Endothelial cell of umbilical vein (primary cell): ENCODE data around the gene DDX24. TPM values are rescaled to one million over a fixed set of nuclear protein-coding genes. Genes with fewer than 3 reads are reported as not detected.

Experiments
- BruUV-seq: library from RNA; stranded (reverse); fragments of 400-500 nt; replicated peaks from 2 replicates; lab custom pipeline; 2021; lab: Mats Ljungman, UMichigan
- CTCF ChIA-PET: fragments of 300-600, 350-600 bp; sonication (Branson Sonifier 250); formaldehyde crosslinking; loops from one replicate; lab custom pipeline; 2021; ENCODE audit warnings: antibody characterized with exemption, inconsistent platforms; lab: Charles Lee
- POLR2A ChIA-PET: fragments of 300-600, 350-600 bp; sonication (Branson Sonifier 250); formaldehyde crosslinking; loops from one replicate; lab custom pipeline; 2021; ENCODE audit warnings: antibody characterized with exemption, inconsistent platforms; lab: Charles Lee
- DNase-seq: peaks from one replicate; pipeline ENCODE4 v3.0.0-alpha.2; 2011; ENCODE audit warnings: low read depth, low spot score
- FAIRE-seq: peaks from 2 replicates; lab custom pipeline; 2011; peaks lifted over from hg19 to GRCh38; lab: Jason Lieb, UNC
- H2AFZ ChIP-seq: 2 replicates; pipeline ENCODE4 v1.6.0; 2012; ENCODE audit warnings: low read depth, low read length, control low read depth, inconsistent platforms
- H3K27ac ChIP-seq: 2 replicates; pipeline ENCODE4 v1.5.1; 2011; ENCODE audit warnings: low read depth, mild to moderate bottlenecking, control low read depth, low read length, moderate library complexity; ENCODE audit not compliant: insufficient read depth
- H3K27me3 ChIP-seq, 2 experiments: 2 replicates each; pipeline versions ENCODE4 v1.6.0 to v1.6.1; 2011; ENCODE audit warnings: low read length in 2 of 2, mixed read lengths in 1 of 2; ENCODE audit not compliant: control insufficient read depth in 2 of 2, insufficient read depth in 2 of 2
- H3K36me3 ChIP-seq, 2 experiments: 2 replicates in 1 of 2; 3 replicates in 1 of 2; pipeline ENCODE4 v1.5.1; 2011; ENCODE audit warnings: low read length in 2 of 2, mild to moderate bottlenecking in 1 of 2, moderate library complexity in 1 of 2; ENCODE audit not compliant: control insufficient read depth in 2 of 2, insufficient read depth in 2 of 2; ENCODE audit errors: extremely low read depth in 1 of 2
- H3K4me1 ChIP-seq: 3 replicates; pipeline ENCODE4 v1.5.1; 2011; ENCODE audit warnings: mild to moderate bottlenecking, low read length; ENCODE audit not compliant: control insufficient read depth, insufficient read depth; ENCODE audit errors: extremely low read depth
- H3K4me2 ChIP-seq: 2 replicates; pipeline ENCODE4 v1.6.1; 2011; ENCODE audit warnings: low read length, control low read depth, mixed read lengths; ENCODE audit not compliant: insufficient read depth
- H3K4me3 ChIP-seq, 3 experiments: fragments of 200-600 bp in 1 of 3; sonication (generic), shearing (Covaris generic) in 1 of 3; replicated peaks in 1 of 3; 2 replicates each; pipeline ENCODE4 v1.5.1; 2011 to 2016; ENCODE audit warnings: control low read depth in 3 of 3, low read length in 3 of 3, mild to moderate bottlenecking in 2 of 3, inconsistent platforms in 1 of 3, low read depth in 1 of 3, moderate library complexity in 1 of 3; ENCODE audit not compliant: insufficient read depth in 1 of 3
- H3K79me2 ChIP-seq: 2 replicates; pipeline ENCODE4 v1.6.0; 2012; ENCODE audit warnings: low read length, inconsistent platforms; ENCODE audit not compliant: control insufficient read depth, insufficient read depth
- H3K9ac ChIP-seq: replicated peaks from 2 replicates; pipeline ENCODE3; 2011; ENCODE audit warnings: low read length, control low read depth; ENCODE audit not compliant: insufficient read depth; ENCODE audit errors: extremely low read depth
- H3K9me1 ChIP-seq: replicated peaks from 3 replicates; pipeline ENCODE4 v1.6.0; 2011; ENCODE audit warnings: mild to moderate bottlenecking, low read length; ENCODE audit not compliant: control insufficient read depth, insufficient read depth; ENCODE audit errors: extremely low read depth
- H3K9me3 ChIP-seq: replicated peaks from 2 replicates; pipeline ENCODE4 v1.5.1; 2012; ENCODE audit warnings: low read length, inconsistent platforms; ENCODE audit not compliant: control insufficient read depth, insufficient read depth
- H4K20me1 ChIP-seq: replicated peaks from 2 replicates; pipeline ENCODE3; 2011; ENCODE audit warnings: mild to moderate bottlenecking, low read length; ENCODE audit not compliant: control insufficient read depth, insufficient read depth; ENCODE audit errors: extremely low read depth
- CTCF ChIP-seq, 2 donors: IDR thresholded peaks; 1 replicate in 1 of 2; 2 replicates in 1 of 2; pipeline ENCODE4 v1.5.1; 2011; ENCODE audit warnings: low read length in 2 of 2, mild to moderate bottlenecking in 2 of 2, moderate library complexity in 2 of 2, control low read depth in 1 of 2, inconsistent platforms in 1 of 2, low read depth in 1 of 2; ENCODE audit not compliant: insufficient read depth in 1 of 2; ENCODE audit errors: extremely low read depth in 1 of 2
- EZH2 ChIP-seq: IDR thresholded peaks from 2 replicates; pipeline ENCODE4 v1.6.1; 2012; ENCODE audit warnings: borderline replicate concordance, low read depth, mild to moderate bottlenecking, moderate library complexity, low read length, inconsistent platforms; ENCODE audit not compliant: severe bottlenecking
- FOS ChIP-seq: IDR thresholded peaks from 2 replicates; pipeline ENCODE4 v1.6.1; 2011; ENCODE audit warnings: mild to moderate bottlenecking, low read length, moderate library complexity, borderline replicate concordance; ENCODE audit not compliant: insufficient read depth
- GATA2 ChIP-seq: IDR thresholded peaks from 2 replicates; pipeline ENCODE4 v1.7.0; 2011; ENCODE audit warnings: low read depth, mild to moderate bottlenecking, moderate library complexity, mixed read lengths, low read length; ENCODE audit not compliant: insufficient read length, insufficient read depth
- JUN ChIP-seq: IDR thresholded peaks from 2 replicates; pipeline ENCODE4 v1.6.1; 2011; ENCODE audit warnings: borderline replicate concordance, low read depth; ENCODE audit not compliant: insufficient read length, insufficient read depth
- MAX ChIP-seq: IDR thresholded peaks from 2 replicates; pipeline ENCODE4 v1.6.1; 2011; ENCODE audit not compliant: insufficient read depth, insufficient read length
- MYC ChIP-seq: IDR thresholded peaks from one replicate; pipeline ENCODE4 v1.6.1; 2011; ENCODE audit warnings: mild to moderate bottlenecking, low read depth, low read length
- POLR2A ChIP-seq: IDR thresholded peaks from 2 replicates; pipeline ENCODE4 v1.6.1; 2012; ENCODE audit warnings: low read depth, mild to moderate bottlenecking, control low read depth, low read length
- POLR2AphosphoS5 ChIP-seq: IDR thresholded peaks from 2 replicates; pipeline ENCODE4 v1.6.1; 2012; ENCODE audit warnings: low read depth, mild to moderate bottlenecking, control low read depth, low read length, moderate library complexity; ENCODE audit not compliant: insufficient read depth
- dilution Hi-C: fragments of 300-500 bp; cut with MboI; formaldehyde crosslinking; loops from one replicate; pipeline ENCODE4 v1.15.0; 2019; ENCODE audit warnings: low sequenced_read_pairs; ENCODE audit not compliant: extremely low pct_ligation_motif_present
- intact Hi-C: fragments of 100-400 bp; cut with micrococcal nuclease; formaldehyde crosslinking; loops from one replicate; pipeline ENCODE4 v1.10.0; 2022
- polyA plus RNA-seq, 4 experiments: library from polyadenylated mRNA; depleted of rRNA in 3 of 4; stranded (reverse) in 3 of 4; unstranded in 1 of 4; fragments of >200 nt; gene quantifications; 2 replicates each; pipeline versions ENCODE4 v1.2.1 to v1.2.3, GENCODE V29; 2011 to 2012; ENCODE audit warnings: missing spikeins in 1 of 4
- total RNA-seq: library from RNA; stranded (reverse); gene quantifications from 2 replicates; pipeline ENCODE4 v1.2.3, GENCODE V29; 2021

The DDX24 gene
- total and polyA plus RNA-seq, 2 donors (not counting 3 experiments of a cell fraction or from before 2014, with no cell fraction given): 88.3 to 141 TPM

GRCh38 chr14:94014382-94014781 is 66.6 kb downstream of the DDX24 start:
- CTCF ChIA-PET: interaction anchor here (1.3 to 2.4 kb wide), 3 partner anchors 74 to 122 kb away, joined by 3 to 9 read pairs (median 6); no protein-coding TSS in a partner anchor
- FAIRE-seq: no peak
- no peaks in the 10 kb centered on the region for H3K4me1 ChIP-seq

GRCh38 chr14:94011795-94012194 is 69.2 kb downstream of the DDX24 start:
- H3K4me1 ChIP-seq: no peaks in the 10 kb centered on the region
- no peaks in the 10 kb centered on the region for H3K36me3 ChIP-seq
- CTCF ChIA-PET: interaction anchor here (1.5 to 2.2 kb wide), 2 partner anchors 9 to 72 kb away, joined by 4 to 8 read pairs; no protein-coding TSS in a partner anchor
- POLR2A ChIA-PET: no interaction called here
- no peak overlapping the region for H3K4me3 ChIP-seq
- no peak overlapping the region for H3K4me2 ChIP-seq
- no peak overlapping the region for H2AFZ ChIP-seq
- dilution Hi-C loops (no loop called here), intact Hi-C loops (no loop called here)
- H3K9me1 ChIP-seq: no peaks in the 10 kb centered on the region
- H4K20me1 ChIP-seq: no peaks in the 10 kb centered on the region
- DNase-seq (no peak), FAIRE-seq (peak; percentile 24)
- no peak overlapping the region for H3K27ac ChIP-seq
- H3K9ac ChIP-seq: no peak overlapping the region
- H3K27me3 ChIP-seq: no peaks in the 10 kb centered on the region
- no peaks in the 10 kb centered on the region for H3K9me3 ChIP-seq
- H3K79me2 ChIP-seq: no peaks in the 10 kb centered on the region
- BruUV-seq: no TSS peak
- TF ChIP-seq POLR2A (no peak), EZH2 (no peak), POLR2AphosphoS5 (no peak), CTCF (IDR thresholded peaks at IDR 0.05; ENCODE audit: extremely low read depth in 1 of 2, insufficient read depth in 1 of 2, low read depth in 1 of 2, low read length in 2 of 2) (no peak), FOS (no peak), JUN (no peak), MYC (no peak), MAX (no peak), GATA2 (no peak)

More at GRCh38 chr14:94014382-94014781, 66.6 kb downstream of the DDX24 start:
- Histone ChIP-seq H3K79me2 (no peaks in the 10 kb centered on the region), H2AFZ (no peak overlapping the region), H3K9ac (no peak overlapping the region), H3K27me3 (peaks cover 0 to 5% of the 10 kb centered on the region in 2 experiments), H3K4me3 (no peak overlapping the region), H3K9me3 (no peaks in the 10 kb centered on the region), H3K4me2 (no peak overlapping the region), H4K20me1 (no peaks in the 10 kb centered on the region), H3K27ac (no peak overlapping the region), H3K36me3 (no peaks in the 10 kb centered on the region), H3K9me1 (no peaks in the 10 kb centered on the region)
- POLR2A ChIA-PET: no interaction called here
- dilution Hi-C loops (no loop called here), intact Hi-C loops (no loop called here)
- no peak for DNase-seq
- no peak for TF ChIP-seq GATA2
- no TSS peak for BruUV-seq
